ENCODE measurements around the gene GNA12. TPM values are rescaled to one million over a fixed set of nuclear protein-coding genes. Genes with fewer than 3 reads are reported as not detected.

GNA12 gene
- total and polyA plus RNA-seq, 10 of the 15 experiments (the other 5 are each of a cell fraction or from before 2014, with no cell fraction given), result 1.9 to 51.8 (median 12.6) TPM

- TF ChIP-seq E2F8 (IDR thresholded peaks at IDR 0.05; ENCODE audit: low read depth, partially characterized antibody) (no peak), SIN3A (IDR thresholded peaks at IDR 0.05; ENCODE audit: low read depth, low read length) (no peak)
- TF ChIP-seq, protein P1, sequence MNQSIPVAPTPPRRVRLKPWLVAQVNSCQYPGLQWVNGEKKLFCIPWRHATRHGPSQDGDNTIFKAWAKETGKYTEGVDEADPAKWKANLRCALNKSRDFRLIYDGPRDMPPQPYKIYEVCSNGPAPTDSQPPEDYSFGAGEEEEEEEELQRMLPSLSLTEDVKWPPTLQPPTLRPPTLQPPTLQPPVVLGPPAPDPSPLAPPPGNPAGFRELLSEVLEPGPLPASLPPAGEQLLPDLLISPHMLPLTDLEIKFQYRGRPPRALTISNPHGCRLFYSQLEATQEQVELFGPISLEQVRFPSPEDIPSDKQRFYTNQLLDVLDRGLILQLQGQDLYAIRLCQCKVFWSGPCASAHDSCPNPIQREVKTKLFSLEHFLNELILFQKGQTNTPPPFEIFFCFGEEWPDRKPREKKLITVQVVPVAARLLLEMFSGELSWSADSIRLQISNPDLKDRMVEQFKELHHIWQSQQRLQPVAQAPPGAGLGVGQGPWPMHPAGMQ (IDR thresholded peaks at IDR 0.05; ENCODE audit: borderline replicate concordance), result no peak
Measured at GRCh38 chr7:2819161-2819953, 24.8 kb downstream of the GNA12 start (continued).

- Histone ChIP-seq H3K4me2 (ENCODE audit: control insufficient read depth, insufficient read depth) (0 out of 2 replicates have a peak overlapping the region, but pooled peaks have one; percentile 30), H4K20me1 (ENCODE audit: control insufficient read depth, insufficient read depth) (no peaks in the 10 kb centered on the region), H3K27me3 (replicated peaks in 1 of 2; ENCODE audit: control insufficient read depth in 2 of 2, insufficient read depth in 2 of 2, low read length in 1 of 2) (no peaks in the 10 kb centered on the region), H3K79me2 (ENCODE audit: control insufficient read depth, insufficient read depth, low read length) (peaks cover 6% of the 10 kb centered on the region), H2AFZ (ENCODE audit: control insufficient read depth, low read depth, low read length) (no peak overlapping the region), H3K4me1 (ENCODE audit: control insufficient read depth, insufficient read depth, low read length) (peaks cover 35% of the 10 kb centered on the region), H3K36me3 (ENCODE audit: control insufficient read depth in 2 of 2, insufficient read depth in 2 of 2, low read length in 1 of 2) (no peaks in the 10 kb centered on the region; a peak in 1 of 4 replicates), H3K9ac (ENCODE audit: control insufficient read depth, insufficient read depth, low read length) (no peak overlapping the region), H3K4me3 (no peak overlapping the region), H3K9me3 (replicated peaks; ENCODE audit: control insufficient read depth, insufficient read depth, low read length) (no peaks in the 10 kb centered on the region), H3K27ac (ENCODE audit: control insufficient read depth, insufficient read depth) (no peak overlapping the region)
- ATAC-seq, result no peak
- 94% methylated on average over 8 of the region's 12 CpGs for WGBS (ENCODE audit: insufficient coverage, insufficient replicate concordance, low lambda C conversion rate, missing lambda C conversion rate)
- ChIA-PET RAD21 (ENCODE audit: unreplicated experiment) (interaction anchor here (0.8 to 3.0 kb wide), 9 partner anchors 14 to 148 kb away, joined by 3 to 14 read pairs (median 5); no protein-coding TSS in a partner anchor), CTCF (interaction anchor here (5.0 kb wide), 1 partner anchor 109 kb away, joined by 30 read pairs; no protein-coding TSS in a partner anchor), POLR2A (interaction anchor here (0.8 to 3.4 kb wide), 4 partner anchors 14 to 108 kb away, joined by 3 to 17 read pairs (median 4); no protein-coding TSS in a partner anchor), SMC1A (ENCODE audit: uncharacterized antibody, unreplicated experiment) (interaction anchor here (1.0 to 4.0 kb wide), 5 partner anchors 17 to 61 kb away, joined by 3 to 24 read pairs (median 10); no protein-coding TSS in a partner anchor)
- DNase-seq (ENCODE audit: low read depth, low spot score), result no peak
- no peak for TF ChIP-seq HDAC2 (IDR thresholded peaks at IDR 0.05)
- no peak for TF ChIP-seq ZBED1 (IDR thresholded peaks at IDR 0.05; ENCODE audit: borderline replicate concordance)
- no peak for TF ChIP-seq NFXL1 (IDR thresholded peaks at IDR 0.05; ENCODE audit: borderline replicate concordance)
- no peak for TF ChIP-seq BMI1 (IDR thresholded peaks at IDR 0.05; ENCODE audit: borderline replicate concordance)
- TF ChIP-seq YY1 (IDR thresholded peaks at IDR 0.05; ENCODE audit: low read depth, low read length), result no peak
- no peak for TF ChIP-seq SMAD1 (IDR thresholded peaks at IDR 0.05; ENCODE audit: low read depth, partially characterized antibody)
- no peak for TF ChIP-seq ZSCAN29 (IDR thresholded peaks at IDR 0.05)
- TF ChIP-seq IRF4 (IDR thresholded peaks at IDR 0.05; ENCODE audit: low read depth, low read length), result no peak
- no peak for TF ChIP-seq SREBF1 (IDR thresholded peaks at IDR 0.05; ENCODE audit: low read length)
- TF ChIP-seq ETV6 (conservative IDR thresholded peaks at IDR 0.05 in 1 of 2, IDR thresholded peaks at IDR 0.05 in 1 of 2; ENCODE audit: borderline replicate concordance in 1 of 2, low read depth in 1 of 2), result no peak
- no peak for TF ChIP-seq E2F8 (IDR thresholded peaks at IDR 0.05; ENCODE audit: low read depth, partially characterized antibody)
- in situ Hi-C loops (cut with MboI) (no loop called here), intact Hi-C loops (cut with micrococcal nuclease; ENCODE audit: unreplicated experiment) (no loop called here)
- BruUV-seq (replicated peaks), result no TSS peak
- no peak for FAIRE-seq
Measured at GRCh38 chr7:2818653-2819052, 25.5 kb downstream of the GNA12 start.
